Measurements from ENCODE around the gene XYLT1. TPM values are rescaled to one million over a fixed set of nuclear protein-coding genes. Genes with fewer than 3 reads are reported as not detected.

Gene XYLT1
- total RNA-seq, 1 experiment from 2014 or later = not detected

- Histone ChIP-seq H3K9me2 (replicated peaks; ENCODE audit: low read length) (no peaks in the 10 kb centered on the region), H4K20me1 (ENCODE audit: low read length) (no peaks in the 10 kb centered on the region), H2AFZ (ENCODE audit: low read length) (no peak overlapping the region), H3K4me3 (ENCODE audit: low read length) (no peak overlapping the region), H3K4me2 (ENCODE audit: low read length) (no peak overlapping the region), H3F3A (ENCODE audit: low read length, unreplicated experiment) (no peaks in the 10 kb centered on the region), H3K9ac (ENCODE audit: low read length) (no peak overlapping the region), H3K4me1 (ENCODE audit: insufficient read depth, low read length) (no peaks in the 10 kb centered on the region), H3K27ac (ENCODE audit: low read length) (no peak overlapping the region), H3K9me3 (ENCODE audit: low read length) (no peaks in the 10 kb centered on the region), H3K27me3 (ENCODE audit: low read length) (no peaks in the 10 kb centered on the region), H3K79me2 (ENCODE audit: low read length) (no peaks in the 10 kb centered on the region), H3K36me3 (ENCODE audit: low read depth, low read length) (no peaks in the 10 kb centered on the region)
- CTCF ChIA-PET = no interaction called here
- ATAC-seq (no peak), DNase-seq (no peak)
- intact Hi-C loops (cut with micrococcal nuclease) = no loop called here
- no TSS peak for BruUV-seq (replicated peaks)
- TF ChIP-seq CTCF (conservative IDR thresholded peaks at IDR 0.05; ENCODE audit: low read depth, low read length) (no peak), EZH2phosphoT487 (IDR thresholded peaks at IDR 0.05; ENCODE audit: borderline replicate concordance, low read length) (no peak), EZH2 (IDR thresholded peaks at IDR 0.05; ENCODE audit: low read length, unreplicated experiment) (no peak)
- POLR2A ChIA-PET (ENCODE audit: unreplicated experiment) = no interaction called here
Measured at GRCh38 chr16:17328932-17329331, 141.8 kb downstream of the XYLT1 start.

- H3K9me3 ChIP-seq (ENCODE audit: low read length) = no peaks in the 10 kb centered on the region
- TF ChIP-seq CTCF (conservative IDR thresholded peaks at IDR 0.05; ENCODE audit: low read depth, low read length) (no peak), EZH2phosphoT487 (IDR thresholded peaks at IDR 0.05; ENCODE audit: borderline replicate concordance, low read length) (no peak), EZH2 (IDR thresholded peaks at IDR 0.05; ENCODE audit: low read length, unreplicated experiment) (no peak)
- no peaks in the 10 kb centered on the region for H3K4me1 ChIP-seq (ENCODE audit: insufficient read depth, low read length)
- H3K9me2 ChIP-seq (replicated peaks; ENCODE audit: low read length) = no peaks in the 10 kb centered on the region
- DNase-seq (no peak), ATAC-seq (no peak)
- H3K4me3 ChIP-seq (ENCODE audit: low read length) = no peak overlapping the region
- no peaks in the 10 kb centered on the region for H3F3A ChIP-seq (ENCODE audit: low read length, unreplicated experiment)
- no peak overlapping the region for H3K9ac ChIP-seq (ENCODE audit: low read length)
- no peak overlapping the region for H2AFZ ChIP-seq (ENCODE audit: low read length)
- ChIA-PET POLR2A (ENCODE audit: unreplicated experiment) (no interaction called here), CTCF (no interaction called here)
- no peaks in the 10 kb centered on the region for H4K20me1 ChIP-seq (ENCODE audit: low read length)
- no TSS peak for BruUV-seq (replicated peaks)
- no peak overlapping the region for H3K27ac ChIP-seq (ENCODE audit: low read length)
- no peak overlapping the region for H3K4me2 ChIP-seq (ENCODE audit: low read length)
- intact Hi-C loops (cut with micrococcal nuclease) = no loop called here
- no peaks in the 10 kb centered on the region for H3K27me3 ChIP-seq (ENCODE audit: low read length)
- H3K79me2 ChIP-seq (ENCODE audit: low read length) = no peaks in the 10 kb centered on the region
- H3K36me3 ChIP-seq (ENCODE audit: low read depth, low read length) = no peaks in the 10 kb centered on the region
Measured at GRCh38 chr16:17327664-17328335, 143.0 kb downstream of the XYLT1 start.

GRCh38 chr16:17325476-17326143, 145.2 kb downstream of the XYLT1 start:
- H3K27me3 ChIP-seq (ENCODE audit: low read length) = no peaks in the 10 kb centered on the region
- TF ChIP-seq CTCF (conservative IDR thresholded peaks at IDR 0.05; ENCODE audit: low read depth, low read length) (no peak), EZH2phosphoT487 (IDR thresholded peaks at IDR 0.05; ENCODE audit: borderline replicate concordance, low read length) (no peak), EZH2 (IDR thresholded peaks at IDR 0.05; ENCODE audit: low read length, unreplicated experiment) (no peak)
- POLR2A ChIA-PET (ENCODE audit: unreplicated experiment) = no interaction called here
- H4K20me1 ChIP-seq (ENCODE audit: low read length) = no peaks in the 10 kb centered on the region
- no peak overlapping the region for H3K27ac ChIP-seq (ENCODE audit: low read length)
- no peak overlapping the region for H2AFZ ChIP-seq (ENCODE audit: low read length)
- no peak overlapping the region for H3K4me2 ChIP-seq (ENCODE audit: low read length)
- no peaks in the 10 kb centered on the region for H3K4me1 ChIP-seq (ENCODE audit: insufficient read depth, low read length)
- ATAC-seq = no peak
- CTCF ChIA-PET = no interaction called here
- no peaks in the 10 kb centered on the region for H3F3A ChIP-seq (ENCODE audit: low read length, unreplicated experiment)
- H3K9me3 ChIP-seq (ENCODE audit: low read length) = no peaks in the 10 kb centered on the region
- H3K9ac ChIP-seq (ENCODE audit: low read length) = no peak overlapping the region
- no TSS peak for BruUV-seq (replicated peaks)
- intact Hi-C loops (cut with micrococcal nuclease) = no loop called here
- H3K36me3 ChIP-seq (ENCODE audit: low read depth, low read length) = no peaks in the 10 kb centered on the region
- H3K4me3 ChIP-seq (ENCODE audit: low read length) = no peak overlapping the region
- DNase-seq = no peak
- no peaks in the 10 kb centered on the region for H3K79me2 ChIP-seq (ENCODE audit: low read length)
- H3K9me2 ChIP-seq (replicated peaks; ENCODE audit: low read length) = no peaks in the 10 kb centered on the region
